GM18526 (cell line): Measurements from ENCODE around the gene MBD3L1.

Source experiments
- POLR2A ChIP-seq: IDR thresholded peaks from 3 replicates; pipeline ENCODE4 v1.6.1; 2011; ENCODE audit not compliant: insufficient read length; ENCODE audit errors: extremely low read depth

The MBD3L1 gene

DNA sequence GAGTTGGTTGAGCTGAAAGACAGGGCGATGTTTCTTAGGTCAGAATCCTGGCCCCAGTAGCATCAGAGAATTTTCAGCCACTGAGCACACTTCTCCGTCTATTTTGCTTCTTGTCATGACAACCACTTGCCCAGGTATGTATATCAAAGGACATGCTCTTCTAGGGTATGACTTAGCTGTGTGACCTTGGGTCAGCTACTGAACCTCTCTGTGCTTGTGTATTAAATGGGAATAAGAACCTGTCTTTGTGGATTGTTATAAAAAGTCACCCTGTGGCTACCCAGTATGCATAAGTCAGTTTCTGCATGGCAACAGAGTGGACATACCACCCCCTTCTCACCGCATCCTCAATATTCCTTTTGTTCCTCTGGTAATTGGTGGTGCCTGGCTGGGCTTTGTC lies 26.1 kb downstream of the MBD3L1 start:
- TF ChIP-seq POLR2A: no peak

DNA sequence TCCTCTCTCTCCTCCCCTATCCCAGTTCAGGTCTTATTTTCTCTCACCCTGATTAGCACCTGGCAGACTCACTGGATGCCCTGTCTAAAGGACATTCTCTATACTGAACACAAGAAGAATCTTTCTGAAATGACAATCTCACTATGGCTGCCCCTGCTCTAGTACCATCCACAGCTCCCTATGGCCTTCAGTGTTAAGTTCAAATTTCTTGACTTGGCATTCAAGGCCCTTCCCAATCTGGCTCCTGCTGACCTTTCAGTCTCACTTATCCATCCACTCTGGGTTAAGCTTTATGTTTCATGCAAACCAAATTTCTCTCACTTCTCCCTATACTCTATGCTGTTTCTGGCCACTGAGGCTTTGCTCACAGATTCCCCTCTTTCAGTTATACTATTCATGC lies 34.2 kb downstream of the MBD3L1 start:
- no peak for TF ChIP-seq POLR2A

DNA sequence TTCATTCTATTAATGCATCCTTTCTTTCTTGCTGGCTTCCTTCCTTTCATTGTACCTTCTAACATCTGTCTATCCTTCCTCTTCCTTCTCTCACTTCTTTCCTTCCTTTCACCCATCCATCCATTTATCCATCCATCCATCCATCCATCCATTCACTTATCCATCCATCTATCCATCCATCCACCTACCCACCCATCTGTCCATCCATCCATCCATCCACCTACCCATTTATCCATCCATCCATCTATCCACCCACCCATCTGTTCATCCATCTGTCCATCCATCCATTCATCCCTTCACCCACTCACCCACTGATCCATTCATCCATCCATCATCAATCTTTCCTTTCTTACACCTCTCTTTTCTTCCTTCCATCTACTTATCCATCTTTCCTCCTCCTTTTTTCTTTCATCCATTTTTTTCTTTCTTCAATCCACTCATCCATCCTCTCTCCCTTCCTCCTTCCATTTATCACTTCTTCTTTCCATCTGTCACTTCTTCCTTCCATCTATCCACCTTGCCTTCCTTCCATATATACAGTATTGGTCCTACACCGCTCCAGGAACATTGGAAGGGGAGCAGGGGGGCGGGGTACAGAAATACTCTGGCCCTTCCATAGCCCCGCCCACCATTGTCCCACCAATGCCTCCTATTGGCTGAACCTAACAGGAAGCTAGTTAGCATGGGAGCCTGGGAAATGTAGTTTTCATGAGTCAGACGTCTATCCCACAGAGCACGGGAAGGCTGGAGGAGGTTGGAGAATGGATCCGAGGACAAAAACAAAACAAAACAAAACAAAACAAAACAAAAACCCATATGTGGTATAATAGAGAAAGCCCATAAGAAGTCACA lies 45.9 kb downstream of the MBD3L1 start:
- no peak for TF ChIP-seq POLR2A

DNA sequence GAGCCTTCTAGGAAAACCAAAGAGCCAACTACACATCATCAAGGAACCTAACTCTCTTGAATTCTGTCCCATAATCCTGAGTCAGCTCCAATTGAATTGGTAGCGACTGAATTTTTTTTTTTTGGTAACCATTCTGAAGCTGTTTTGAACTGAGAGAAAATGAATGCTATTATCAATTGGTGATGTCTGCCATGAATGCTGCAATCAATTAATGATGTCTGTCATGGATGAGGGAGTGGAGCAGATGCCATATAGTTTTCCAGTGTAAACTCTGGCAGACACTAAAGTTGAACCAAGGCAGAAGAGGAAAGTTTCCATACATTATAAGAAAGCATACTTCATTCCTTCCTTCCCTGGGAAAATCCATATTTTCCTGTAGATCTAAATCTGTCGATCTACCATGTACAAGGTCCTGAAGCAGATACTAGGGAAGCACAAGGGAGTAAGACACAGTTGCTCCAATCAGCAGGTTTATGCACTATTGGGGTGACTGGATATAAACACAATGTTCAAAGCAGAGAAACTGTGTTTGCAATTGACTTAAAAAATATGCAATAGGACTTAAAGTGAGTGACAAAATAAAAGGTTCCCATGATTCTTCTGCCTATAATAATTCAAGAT lies 48.8 kb downstream of the MBD3L1 start:
- no peak for TF ChIP-seq POLR2A

DNA sequence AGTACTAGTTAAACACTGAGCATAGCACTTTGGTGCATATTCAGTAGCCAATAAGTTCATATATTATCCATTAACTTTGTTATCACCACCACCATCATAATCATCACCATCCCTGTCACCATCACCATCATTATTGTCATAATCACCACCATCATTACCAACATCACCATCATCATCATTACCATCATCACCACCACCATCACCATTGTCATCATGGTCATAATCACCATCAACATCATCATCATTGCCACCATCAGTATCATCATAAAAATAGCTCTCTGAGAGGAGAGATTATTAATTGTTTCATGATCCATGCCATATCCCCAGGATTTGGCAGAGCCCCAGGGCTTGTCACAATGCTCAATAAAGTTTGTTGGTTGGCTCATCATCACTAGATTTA lies 49.3 kb downstream of the MBD3L1 start:
- TF ChIP-seq POLR2A: no peak

DNA sequence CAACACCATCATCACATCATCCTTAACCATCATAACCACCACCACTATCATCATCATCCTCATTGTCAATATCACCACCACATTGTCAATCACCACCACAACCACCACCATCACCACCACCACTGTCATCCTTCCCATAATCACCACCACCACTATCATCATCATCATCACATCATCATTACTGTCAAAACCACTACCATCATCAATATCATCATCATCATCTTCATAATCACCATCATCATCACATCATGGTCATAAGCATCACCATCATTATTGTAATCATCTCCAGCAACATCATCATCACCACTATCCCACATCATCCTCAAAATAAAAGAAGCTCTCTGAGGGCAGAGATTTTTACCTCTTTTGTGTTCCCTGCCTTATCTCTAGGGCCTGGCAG lies 52.2 kb downstream of the MBD3L1 start:
- no peak for TF ChIP-seq POLR2A

DNA sequence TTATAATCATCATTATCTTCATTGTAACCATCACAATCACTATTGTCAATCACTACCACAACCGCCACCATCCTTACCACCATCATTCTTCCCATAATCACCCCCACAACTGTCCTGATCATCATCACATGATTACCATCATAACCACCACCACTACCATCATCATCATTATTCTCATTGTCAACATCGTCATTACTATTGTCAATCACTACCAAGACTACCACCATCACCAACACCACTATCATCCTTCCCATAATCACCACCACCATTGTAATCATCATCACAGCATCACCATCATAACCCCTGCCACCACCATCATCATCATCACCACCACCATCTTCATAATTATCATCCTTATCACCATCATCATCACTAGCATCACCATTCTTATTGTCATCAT lies 55.2 kb downstream of the MBD3L1 start:
- TF ChIP-seq POLR2A: no peak

DNA sequence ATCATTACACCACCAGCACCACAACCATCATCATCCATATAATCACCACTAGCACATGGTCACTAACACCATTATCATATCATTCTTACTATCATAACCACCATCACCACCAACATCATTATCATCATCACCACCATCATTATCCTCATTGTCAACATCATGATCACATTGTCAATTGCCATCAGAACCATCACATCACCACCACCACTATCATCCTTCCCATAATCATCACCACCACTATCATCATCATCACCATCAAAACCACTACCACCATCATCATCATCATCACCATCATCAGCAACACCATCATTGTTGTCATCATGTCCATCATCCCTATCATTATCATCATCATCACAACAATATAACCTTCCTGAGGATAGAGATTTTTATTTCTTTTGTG lies 58.1 kb downstream of the MBD3L1 start:
- TF ChIP-seq POLR2A: no peak
